SU-DHL-6 (cell line): ENCODE data around the gene LMBRD2.

Experiments
- H2AFZ ChIP-seq: fragments of 200-600 bp; sonication (generic); 2 replicates; pipeline ENCODE4 v1.6.1; 2014; ENCODE audit warnings: low read depth, mild to moderate bottlenecking, moderate library complexity, mixed read lengths, antibody characterized with exemption, low read length; ENCODE audit not compliant: severe bottlenecking
- H3F3A ChIP-seq: fragments of 200-600 bp; shearing (Covaris generic); 2 replicates; pipeline ENCODE4 v1.6.0; 2016; ENCODE audit warnings: antibody characterized with exemption, mild to moderate bottlenecking; ENCODE audit not compliant: insufficient read depth
- H3K27ac ChIP-seq: fragments of 200-600 bp; sonication (generic); 2 replicates; pipeline ENCODE4 v1.5.1; 2016; ENCODE audit warnings: low read depth, mild to moderate bottlenecking, low read length, moderate library complexity, mixed read lengths
- H3K27me3 ChIP-seq: fragments of 200-600 bp; sonication (generic), shearing (Covaris generic); 2 replicates; pipeline ENCODE4 v1.6.0; 2014; ENCODE audit warnings: mild to moderate bottlenecking, low read length
- H3K36me3 ChIP-seq: fragments of 200-600 bp; sonication (generic); 2 replicates; pipeline ENCODE4 v1.6.1; 2014; ENCODE audit warnings: mild to moderate bottlenecking, low read length, mixed read lengths
- H3K4me2 ChIP-seq: fragments of 300-600, 200-600 bp; shearing (Covaris generic), sonication (generic); 2 replicates; pipeline ENCODE4 v1.6.0; 2014; ENCODE audit warnings: low read length, low read depth, mild to moderate bottlenecking; ENCODE audit not compliant: poor library complexity, severe bottlenecking
- H3K4me3 ChIP-seq: fragments of 200-600 bp; sonication (generic); 2 replicates; pipeline ENCODE4 v1.5.1; 2014; ENCODE audit warnings: antibody characterized with exemption, low read length, mild to moderate bottlenecking, mixed read lengths; ENCODE audit not compliant: insufficient read depth, poor library complexity, severe bottlenecking
- H3K79me2 ChIP-seq: fragments of 200-600 bp; sonication (generic); 2 replicates; pipeline ENCODE4 v1.6.1; 2014; ENCODE audit warnings: mild to moderate bottlenecking, low read length, moderate library complexity; ENCODE audit not compliant: insufficient read depth
- H3K9ac ChIP-seq: fragments of 200-600 bp; sonication (generic); 2 replicates; pipeline ENCODE4 v1.7.0; 2014; ENCODE audit warnings: mild to moderate bottlenecking, low read length
- H3K9me2 ChIP-seq: fragments of 200-600 bp; sonication (generic); replicated peaks from 2 replicates; pipeline ENCODE4 v1.6.1; 2014; ENCODE audit warnings: low read length; ENCODE audit not compliant: insufficient read depth
- H3K9me3 ChIP-seq: fragments of 200-600 bp; sonication (generic); 2 replicates; pipeline ENCODE4 v1.6.1; 2014; ENCODE audit warnings: low read length, mixed read lengths; ENCODE audit not compliant: insufficient read depth
- H4K20me1 ChIP-seq: fragments of 200-600 bp; sonication (generic); 2 replicates; pipeline ENCODE4 v1.6.1; 2014; ENCODE audit warnings: low read depth, mild to moderate bottlenecking, antibody characterized with exemption, low read length, moderate library complexity, mixed read lengths
- CTCF ChIP-seq: fragments of 200-600 bp; sonication (generic); IDR thresholded peaks from one replicate; pipeline ENCODE4 v1.5.1; 2017; ENCODE audit warnings: antibody characterized with exemption, mild to moderate bottlenecking, low read length, moderate library complexity; ENCODE audit not compliant: insufficient read depth, poor library complexity, severe bottlenecking
- EZH2phosphoT487 ChIP-seq: fragments of 200-600 bp; sonication (generic), shearing (Covaris generic); conservative IDR thresholded peaks from 2 replicates; pipeline ENCODE4 v1.6.1; 2018; ENCODE audit warnings: mild to moderate bottlenecking, antibody characterized with exemption, low read length, moderate library complexity, mixed read lengths

Gene LMBRD2

GRCh38 chr5:36108758-36109460 is 42.8 kb downstream of the LMBRD2 start:
- Histone ChIP-seq H3K9ac (no peak overlapping the region), H3K9me3 (no peaks in the 10 kb centered on the region), H3K27ac (no peak overlapping the region), H3K27me3 (no peaks in the 10 kb centered on the region), H3K79me2 (no peaks in the 10 kb centered on the region), H3K9me2 (no peaks in the 10 kb centered on the region), H3K4me3 (no peak overlapping the region), H3K4me2 (no peak overlapping the region), H3K36me3 (peaks cover 52% of the 10 kb centered on the region; the same call in 1 of the 2 replicates), H4K20me1 (no peaks in the 10 kb centered on the region), H3F3A (no peaks in the 10 kb centered on the region), H2AFZ (no peak overlapping the region)
- no peak for TF ChIP-seq EZH2phosphoT487
- no peak for TF ChIP-seq CTCF

- no peak overlapping the region for H3K27ac ChIP-seq
- no peaks in the 10 kb centered on the region for H3K9me3 ChIP-seq
- H3K27me3 ChIP-seq: no peaks in the 10 kb centered on the region
- no peak overlapping the region for H3K4me2 ChIP-seq
- H3K9me2 ChIP-seq: no peaks in the 10 kb centered on the region
- no peaks in the 10 kb centered on the region for H3K79me2 ChIP-seq
- H2AFZ ChIP-seq: no peak overlapping the region
- H3K9ac ChIP-seq: no peak overlapping the region
- no peaks in the 10 kb centered on the region for H3F3A ChIP-seq
- no peak for TF ChIP-seq EZH2phosphoT487
- no peak for TF ChIP-seq CTCF
- H3K4me3 ChIP-seq: no peak overlapping the region
- no peaks in the 10 kb centered on the region for H4K20me1 ChIP-seq
- H3K36me3 ChIP-seq: peaks cover 53% of the 10 kb centered on the region; the same call in 1 of the 2 replicates
Measured at GRCh38 chr5:36105819-36106218, 45.9 kb downstream of the LMBRD2 start.

DNA sequence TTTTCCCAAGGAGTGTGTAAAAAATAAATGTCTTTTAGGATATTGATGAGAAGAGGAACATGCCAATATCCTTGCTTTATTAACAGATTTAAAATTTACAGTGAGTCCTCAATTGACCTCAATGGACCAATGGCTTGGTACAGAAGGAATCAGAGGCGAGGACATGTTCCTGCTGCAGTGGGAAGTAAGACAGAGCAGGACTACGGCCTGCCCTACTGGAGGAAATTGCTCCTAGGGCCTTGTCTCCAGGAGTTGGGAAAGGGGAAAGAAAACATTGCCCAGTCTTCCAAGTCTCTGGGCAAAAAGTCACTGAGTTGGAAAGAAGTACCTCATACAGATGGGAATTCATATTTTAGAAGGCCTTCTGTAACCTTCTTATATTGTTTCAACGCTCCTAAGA is 51.9 kb downstream of the LMBRD2 start:
- H3K79me2 ChIP-seq: no peaks in the 10 kb centered on the region
- peaks cover 15% of the 10 kb centered on the region; the same call in 1 of the 2 replicates for H3K36me3 ChIP-seq
- TF ChIP-seq CTCF (no peak), EZH2phosphoT487 (no peak)

More for the DNA sequence above, 51.9 kb downstream of the LMBRD2 start:
- no peak overlapping the region for H3K4me2 ChIP-seq
- H3F3A ChIP-seq: no peaks in the 10 kb centered on the region
- H3K9me3 ChIP-seq: no peaks in the 10 kb centered on the region
- H3K27ac ChIP-seq: no peak overlapping the region
- no peaks in the 10 kb centered on the region for H4K20me1 ChIP-seq
- H3K9ac ChIP-seq: no peak overlapping the region
- H3K27me3 ChIP-seq: no peaks in the 10 kb centered on the region
- H3K4me3 ChIP-seq: no peak overlapping the region
- H2AFZ ChIP-seq: no peak overlapping the region
- no peaks in the 10 kb centered on the region for H3K9me2 ChIP-seq
